Measurements from ENCODE around the gene ZDHHC11.
A peak's percentile ranks its signal among the peaks of the same experiment; 100 is the strongest.
"Not testable (repeated sequence)": the region's sequence is repeated elsewhere in the genome, so short reads cannot be mapped to it uniquely, and the experiment has no call there.

Gene ZDHHC11

GRCh38 chr5:788703-789102 is 62.1 kb downstream of the ZDHHC11 start:
- Mint-ChIP-seq H3K27me3 (peaks cover 37% of the 10 kb centered on the region), H3K9me3 (peaks cover 20 to 30% of the 10 kb centered on the region in 2 donors)
- not testable (repeated sequence) for H3K4me3 Mint-ChIP-seq, ATAC-seq, H3K27ac Mint-ChIP-seq, DNase-seq, H3K4me1 Mint-ChIP-seq

- H3K4me3 Mint-ChIP-seq, ATAC-seq: not testable (repeated sequence)
- peaks cover 14 to 30% of the 10 kb centered on the region in 2 donors for H3K9me3 Mint-ChIP-seq
These were observed 62.9 kb downstream of the ZDHHC11 start for GRCh38 chr5:787857-788233.

GRCh38 chr5:787224-787856 is 63.4 kb downstream of the ZDHHC11 start:
- Mint-ChIP-seq H3K27me3 (peaks cover 41% of the 10 kb centered on the region), H3K4me1 (peaks cover 13% of the 10 kb centered on the region), H3K9me3 (peaks cover 14 to 30% of the 10 kb centered on the region in 2 donors)
- not testable (repeated sequence) for DNase-seq, ATAC-seq, H3K27ac Mint-ChIP-seq, H3K4me3 Mint-ChIP-seq

More at GRCh38 chr5:787857-788233, 62.9 kb downstream of the ZDHHC11 start:
- peaks cover 13% of the 10 kb centered on the region for H3K4me1 Mint-ChIP-seq
- DNase-seq, H3K27ac Mint-ChIP-seq: not testable (repeated sequence)
- H3K27me3 Mint-ChIP-seq, result peaks cover 41% of the 10 kb centered on the region

- DNase-seq, H3K27ac Mint-ChIP-seq, H3K4me1 Mint-ChIP-seq: not testable (repeated sequence)
- peak; percentile 46 for ATAC-seq
- peak overlapping the region; percentile 81 to 84 for H3K4me3 Mint-ChIP-seq
- peaks cover 36% of the 10 kb centered on the region for H3K27me3 Mint-ChIP-seq
- peaks cover 10 to 25% of the 10 kb centered on the region in 2 donors for H3K9me3 Mint-ChIP-seq
These were observed 65.5 kb downstream of the ZDHHC11 start for GRCh38 chr5:785181-785705.

GRCh38 chr5:784428-785177 is 66.2 kb downstream of the ZDHHC11 start, which contains the start of gene ZDHHC11B:
Gene ZDHHC11B, minus strand, starts transcription at chr5:784729. Its CDS starts 17,810 bp downstream, at chr5:766919.
- Mint-ChIP-seq H3K9me3 (peaks cover 4 to 18% of the 10 kb centered on the region in 2 donors), H3K27me3 (peaks cover 30% of the 10 kb centered on the region), H3K27ac (peak within 1 kb of the TSS in 1 of 2 donors; percentile 27), H3K4me3 (peak within 1 kb of the TSS; percentile 81 to 84)
- H3K4me1 Mint-ChIP-seq, result not testable (repeated sequence)
- peak; percentile 86 to 87 for DNase-seq
- ATAC-seq, result peak; percentile 85

- peak in 1 of 2 donors; percentile 46 for DNase-seq
- peak overlapping the region; percentile 81 to 84 for H3K4me3 Mint-ChIP-seq
- ATAC-seq, H3K4me1 Mint-ChIP-seq, H3K27ac Mint-ChIP-seq: not testable (repeated sequence)
- H3K27me3 Mint-ChIP-seq, result peaks cover 24% of the 10 kb centered on the region
- peaks cover 0 to 13% of the 10 kb centered on the region in 2 donors for H3K9me3 Mint-ChIP-seq
These were observed 66.8 kb downstream of the ZDHHC11 start for GRCh38 chr5:783881-784427.

- DNase-seq, H3K4me1 Mint-ChIP-seq, H3K27ac Mint-ChIP-seq, H3K9me3 Mint-ChIP-seq: not testable (repeated sequence)
- peak; percentile 18 for ATAC-seq
- Mint-ChIP-seq H3K27me3 (peaks cover 23% of the 10 kb centered on the region), H3K4me3 (peak overlapping the region; percentile 81 to 84)
These were observed 67.6 kb downstream of the ZDHHC11 start for GRCh38 chr5:783049-783802.

- DNase-seq, H3K27ac Mint-ChIP-seq, H3K4me3 Mint-ChIP-seq, H3K9me3 Mint-ChIP-seq, H3K4me1 Mint-ChIP-seq, ATAC-seq: not testable (repeated sequence)
- H3K27me3 Mint-ChIP-seq, result peaks cover 17% of the 10 kb centered on the region
These were observed 68.4 kb downstream of the ZDHHC11 start for GRCh38 chr5:782356-782755.

- ATAC-seq, DNase-seq, H3K9me3 Mint-ChIP-seq, H3K4me1 Mint-ChIP-seq, H3K4me3 Mint-ChIP-seq, H3K27ac Mint-ChIP-seq: not testable (repeated sequence)
- H3K27me3 Mint-ChIP-seq, result peaks cover 17% of the 10 kb centered on the region
These were observed 70.2 kb downstream of the ZDHHC11 start for GRCh38 chr5:780571-780970.

GRCh38 chr5:778967-779366 is 71.8 kb downstream of the ZDHHC11 start:
- not testable (repeated sequence) for ATAC-seq, H3K27ac Mint-ChIP-seq, H3K4me3 Mint-ChIP-seq, H3K4me1 Mint-ChIP-seq, H3K9me3 Mint-ChIP-seq, DNase-seq
- peaks cover 15% of the 10 kb centered on the region for H3K27me3 Mint-ChIP-seq

GRCh38 chr5:778421-778820 is 72.4 kb downstream of the ZDHHC11 start:
- not testable (repeated sequence) for H3K9me3 Mint-ChIP-seq, H3K27me3 Mint-ChIP-seq, H3K4me3 Mint-ChIP-seq

GRCh38 chr5:777756-778161 is 73.0 kb downstream of the ZDHHC11 start:
- Mint-ChIP-seq H3K9me3 (no peaks in the 10 kb centered on the region), H3K4me3 (no peak overlapping the region), H3K27ac (no peak overlapping the region), H3K27me3 (peaks cover 8% of the 10 kb centered on the region), H3K4me1 (no peaks in the 10 kb centered on the region)
- ATAC-seq (peak; percentile 35), DNase-seq (no peak)

More at GRCh38 chr5:778421-778820, 72.4 kb downstream of the ZDHHC11 start:
- H3K27ac Mint-ChIP-seq, H3K4me1 Mint-ChIP-seq, DNase-seq, ATAC-seq: not testable (repeated sequence)

GRCh38 chr5:776862-777711 is 73.7 kb downstream of the ZDHHC11 start:
- ATAC-seq, result no peak
- Mint-ChIP-seq H3K4me3 (no peak overlapping the region), H3K4me1 (no peaks in the 10 kb centered on the region), H3K27me3 (peaks cover 8% of the 10 kb centered on the region), H3K9me3 (no peaks in the 10 kb centered on the region), H3K27ac (no peak overlapping the region)
- DNase-seq, result no peak

All from stimulated activated naive CD8-positive, alpha-beta T cell treated with anti-CD3 and anti-CD28 coated beads, Interleukin-15, amount 100 ng/mL, for 72 hours (primary cell).